HG03432 (cell line): ENCODE measurements around the gene DRC7.

Source experiments
- ATAC-seq: cut with Tn5 transposase; IDR thresholded peaks from one replicate; pipeline ENCODE4 v1.9.1; 2021; ENCODE audit warnings: mild to moderate bottlenecking, moderate library complexity; ENCODE audit not compliant: unreplicated experiment

The DRC7 gene

GRCh38 chr16:57690782-57691471 lies 3.7 kb upstream of the DRC7 start:
- ATAC-seq: no peak

- no peak for ATAC-seq
Observed at GRCh38 chr16:57692636-57693035, 2.0 kb upstream of the DRC7 start.

- no peak for ATAC-seq
Observed at GRCh38 chr16:57693550-57693949, 1.1 kb upstream of the DRC7 start.

DNA sequence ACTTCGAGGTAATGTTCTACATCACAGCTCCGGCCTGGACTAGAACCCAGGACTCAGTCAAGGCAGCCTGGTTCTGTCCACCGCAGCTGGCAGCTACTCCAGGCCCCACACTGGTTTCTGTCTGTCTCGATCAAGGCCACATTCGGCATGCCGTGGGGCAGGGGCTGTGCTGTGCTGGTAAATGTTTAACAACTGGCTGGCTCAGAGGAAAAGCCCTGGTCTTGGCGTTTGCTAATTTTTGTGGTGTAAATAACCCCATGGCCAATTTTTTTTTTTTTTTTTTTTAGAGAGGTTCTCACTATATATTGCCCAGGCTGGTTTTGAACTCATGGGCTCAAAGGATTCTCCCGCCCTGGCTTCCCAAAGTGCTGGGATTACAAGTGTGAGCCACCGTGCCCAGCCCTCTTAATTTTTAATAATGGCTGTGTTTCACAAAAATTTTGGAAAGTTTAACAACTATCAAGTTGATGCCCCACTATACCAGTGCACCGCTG lies 328 bp upstream of the DRC7 start:
- ATAC-seq: no peak

DNA sequence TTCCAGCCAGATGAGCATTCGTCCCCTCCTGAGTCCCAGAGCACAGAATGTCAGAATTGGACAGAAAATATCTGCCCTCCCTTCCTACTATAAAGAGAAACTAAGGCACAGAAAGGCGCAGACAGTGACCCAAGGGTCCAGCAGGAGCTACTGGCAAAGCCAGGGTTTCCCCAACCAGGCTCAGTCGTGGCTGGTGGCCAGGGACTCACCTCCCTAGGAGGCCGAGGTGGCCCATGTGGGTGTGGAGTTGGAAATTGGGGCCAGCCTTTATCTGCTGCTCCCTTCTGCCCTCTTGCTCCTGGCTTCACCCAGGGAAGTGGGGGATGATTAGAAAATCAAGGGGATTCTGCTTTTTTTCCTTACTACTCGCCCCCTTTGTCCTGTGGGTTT lies 1.1 kb downstream of the DRC7 start:
- ATAC-seq: no peak

DNA sequence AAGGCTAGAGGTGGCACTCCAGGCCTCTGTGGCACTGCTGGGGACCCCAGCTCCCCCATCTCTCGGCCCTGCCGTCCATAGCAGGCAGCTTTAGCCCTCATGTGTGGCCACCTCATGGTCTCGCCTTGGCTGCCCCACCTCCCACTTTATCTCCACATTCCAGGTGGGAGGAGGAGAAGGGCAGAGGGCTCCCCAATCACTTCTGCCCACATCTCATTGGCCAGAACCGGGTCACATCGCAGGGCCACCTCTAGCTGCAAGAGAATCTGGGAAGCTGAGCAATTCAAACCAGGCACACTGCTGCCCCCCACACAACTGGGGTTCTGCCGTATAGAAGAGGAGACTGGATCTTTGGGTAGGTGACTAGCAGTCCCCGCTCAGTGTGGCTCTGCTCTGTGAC lies 1.6 kb downstream of the DRC7 start:
- ATAC-seq: no peak

- no peak for ATAC-seq
Observed at GRCh38 chr16:57697896-57698537, 3.4 kb downstream of the DRC7 start.

GRCh38 chr16:57698812-57699405 lies 4.3 kb downstream of the DRC7 start:
- ATAC-seq: no peak

DNA sequence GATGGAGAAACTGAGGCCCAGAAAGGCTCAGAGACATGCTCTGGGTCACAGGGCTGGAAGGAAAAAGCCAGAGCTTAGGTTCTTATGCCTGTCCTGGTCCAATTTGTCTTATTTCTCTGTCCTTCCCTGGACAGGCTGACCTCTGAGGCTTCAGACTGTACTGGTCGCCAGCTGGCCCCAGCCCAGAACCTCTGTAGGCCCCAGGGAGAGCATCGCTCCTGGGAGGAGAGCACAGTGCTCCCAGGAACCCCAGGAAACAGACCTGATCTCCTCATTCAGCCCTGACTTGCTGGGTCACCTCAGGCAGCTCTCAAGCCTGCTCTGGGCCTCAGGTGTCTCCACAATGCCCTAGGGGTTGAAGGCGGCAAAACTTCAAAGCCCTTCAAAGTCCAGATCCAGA lies 4.9 kb downstream of the DRC7 start:
- no peak for ATAC-seq

GRCh38 chr16:57699899-57700298 lies 5.3 kb downstream of the DRC7 start:
- ATAC-seq: no peak

DNA sequence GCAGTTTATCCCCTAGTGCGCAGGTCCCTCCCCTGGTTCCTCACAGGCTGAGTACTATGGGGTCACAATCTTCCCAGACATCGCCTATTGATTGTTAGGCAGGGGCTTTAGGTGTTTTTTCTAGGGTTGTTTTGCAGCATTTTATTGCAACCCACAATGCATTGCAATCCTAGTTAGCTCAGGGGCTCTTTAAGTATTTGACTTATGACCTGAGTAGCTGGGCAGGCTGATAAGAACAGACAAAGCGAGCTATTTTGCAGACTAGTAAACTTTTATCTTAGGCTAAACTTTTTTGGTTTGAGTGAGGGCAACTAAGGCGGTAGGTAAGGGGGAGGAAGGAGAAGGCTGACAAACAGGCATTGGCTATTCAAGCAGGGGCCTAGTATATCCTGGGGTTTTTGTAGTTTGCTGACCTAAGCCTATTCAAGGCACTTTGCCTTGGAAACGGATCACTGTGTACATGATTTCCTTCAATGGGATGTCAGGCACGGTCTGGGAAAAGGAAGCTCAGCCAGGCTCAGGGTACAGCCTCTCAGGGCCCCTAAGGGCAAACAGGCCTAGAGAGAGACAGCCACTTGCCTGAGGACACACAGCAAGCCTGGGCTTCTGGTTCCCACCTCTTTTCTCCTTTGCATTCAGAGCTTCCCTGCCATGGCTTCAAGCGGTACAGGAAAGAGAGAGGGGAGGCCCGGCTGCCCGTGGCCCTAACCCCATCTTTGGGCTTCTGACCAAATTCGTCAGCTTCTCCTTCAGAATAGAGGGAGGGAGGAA lies 6.4 kb downstream of the DRC7 start:
- ATAC-seq: no peak

DNA sequence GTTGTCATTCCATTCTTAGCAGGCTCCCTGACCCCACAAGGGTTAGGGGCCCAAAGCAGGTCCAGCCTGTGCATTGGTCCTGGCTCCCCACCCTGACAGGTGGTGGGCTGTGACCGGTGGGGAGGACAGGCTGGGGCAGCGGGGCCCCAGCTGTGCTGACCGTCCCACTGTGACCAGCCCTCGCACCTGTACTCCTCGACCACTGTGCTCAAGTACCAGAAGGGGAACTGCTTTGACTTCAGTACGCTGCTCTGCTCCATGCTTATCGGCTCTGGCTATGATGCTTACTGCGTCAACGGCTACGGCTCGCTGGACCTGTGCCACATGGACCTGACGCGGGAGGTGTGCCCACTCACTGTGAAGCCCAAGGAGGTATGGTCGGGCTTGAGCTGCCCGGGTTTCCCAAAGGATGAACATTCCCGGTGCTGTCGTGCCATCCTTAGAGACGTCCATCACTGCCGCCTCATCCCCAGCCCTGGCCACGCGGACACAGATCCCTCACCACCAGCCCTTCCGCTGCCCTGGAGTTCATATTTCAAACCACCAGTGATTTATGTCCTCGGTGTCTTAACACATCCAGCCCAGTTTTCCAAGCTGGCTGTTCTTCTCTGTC lies 7.3 kb downstream of the DRC7 start:
- no peak for ATAC-seq

DNA sequence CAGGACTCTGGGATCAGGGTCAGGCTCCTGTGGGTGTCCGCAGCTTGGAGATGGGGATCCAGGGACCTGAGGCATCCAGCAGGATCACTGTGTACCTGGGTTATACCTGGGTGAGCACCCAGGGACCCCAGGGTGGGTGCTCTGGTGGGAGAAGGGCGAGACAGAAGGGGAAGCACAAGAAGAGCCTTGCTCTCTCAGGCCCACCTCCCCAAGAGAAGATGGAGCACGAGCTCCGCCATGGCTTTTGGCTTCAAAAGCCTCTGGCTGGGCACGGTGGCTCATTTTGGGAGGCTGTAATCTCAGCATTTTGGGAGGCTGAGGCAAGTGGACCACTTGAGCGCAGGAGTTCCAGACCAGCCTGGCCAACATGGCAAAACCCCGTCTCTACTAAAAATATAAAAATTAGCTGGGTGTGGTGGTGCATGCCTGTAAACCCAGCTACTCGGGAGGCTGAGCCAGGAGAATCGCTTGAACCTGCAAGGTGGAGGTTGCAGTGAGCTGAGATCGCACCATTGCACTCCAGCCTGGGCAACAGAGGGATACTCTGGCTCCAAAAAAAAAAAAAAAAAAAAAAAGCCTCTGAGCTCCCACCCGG lies 8.9 kb downstream of the DRC7 start:
- no peak for ATAC-seq

DNA sequence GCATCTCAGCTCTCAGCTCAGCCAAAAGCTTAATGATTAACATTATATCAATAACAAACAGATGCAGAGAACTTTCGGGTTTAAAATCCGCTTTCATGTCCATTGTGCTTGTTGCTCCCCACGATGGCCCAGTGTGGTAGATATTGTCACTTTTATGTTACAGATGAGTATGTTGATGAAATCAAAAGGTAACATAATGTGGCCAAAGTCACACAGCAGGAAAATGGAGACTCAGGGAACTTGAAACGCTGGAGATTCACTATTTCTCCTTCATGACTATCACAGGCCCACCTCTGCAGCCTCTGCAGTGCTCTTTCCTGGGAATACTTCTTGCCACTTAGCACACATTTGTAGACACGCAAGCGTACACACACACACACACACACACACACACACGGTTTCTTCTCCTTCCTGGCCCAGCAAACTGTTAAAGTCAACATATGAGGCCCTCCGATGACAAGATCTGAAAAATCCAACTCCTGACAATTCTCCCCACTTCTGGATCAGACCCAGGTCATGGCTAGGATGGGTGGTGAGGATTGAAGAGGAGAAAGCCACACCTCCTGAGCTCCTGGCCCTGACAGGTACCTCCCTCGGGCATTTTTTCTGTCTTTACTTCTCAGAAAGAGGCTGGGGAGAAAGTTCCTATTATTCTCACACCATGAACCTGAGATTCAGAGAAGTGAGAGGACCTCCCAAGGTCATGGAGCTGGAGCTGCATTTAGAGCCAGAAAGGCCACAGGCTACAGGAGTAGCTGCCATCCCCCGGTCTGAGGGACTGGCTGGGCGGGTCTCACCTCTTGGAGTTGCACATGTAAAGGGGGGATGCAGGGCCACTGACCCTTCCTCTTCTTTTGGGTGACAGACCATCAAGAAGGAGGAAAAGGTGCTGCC lies 9.7 kb downstream of the DRC7 start:
- no peak for ATAC-seq

GRCh38 chr16:57704905-57705852 lies 10.6 kb downstream of the DRC7 start:
- ATAC-seq: no peak

- ATAC-seq: no peak
Observed at GRCh38 chr16:57706717-57707116, 12.1 kb downstream of the DRC7 start.

DNA sequence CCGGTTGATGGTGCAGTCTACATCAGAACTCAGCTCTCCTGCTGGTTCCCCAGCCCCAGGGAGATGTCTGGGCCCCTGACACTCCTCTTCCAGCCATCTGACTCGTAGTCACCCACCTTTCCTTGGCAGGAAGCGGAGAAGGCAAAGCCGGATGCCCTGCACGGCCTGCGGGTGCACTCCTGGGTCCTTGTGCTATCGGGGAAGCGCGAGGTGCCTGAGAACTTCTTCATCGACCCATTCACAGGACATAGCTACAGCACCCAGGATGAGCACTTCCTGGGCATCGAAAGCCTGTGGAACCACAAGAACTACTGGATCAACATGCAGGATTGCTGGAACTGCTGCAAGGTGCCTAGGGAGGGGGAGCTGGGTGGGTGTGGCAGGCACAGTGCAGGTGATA lies 12.7 kb downstream of the DRC7 start:
- no peak for ATAC-seq

GRCh38 chr16:57708168-57708567 lies 13.6 kb downstream of the DRC7 start:
- ATAC-seq: no peak

GRCh38 chr16:57709663-57710062 lies 15.1 kb downstream of the DRC7 start:
- ATAC-seq: no peak
